ENCODE results near the gene USP30.

Gene USP30

GRCh38 chr12:109109746-109110350, 57.5 kb downstream of the USP30 start:
- TF ChIP-seq CTCF (IDR thresholded peaks at IDR 0.05; ENCODE audit: poor library complexity, severe bottlenecking), result no peak
- Histone ChIP-seq H3K36me3 (ENCODE audit: low read depth) (peaks cover 40% of the 10 kb centered on the region), H3K4me1 (ENCODE audit: insufficient read depth, poor library complexity, severe bottlenecking) (peaks cover 4% of the 10 kb centered on the region), H3K27ac (ENCODE audit: poor library complexity, severe bottlenecking) (peak overlapping the region; percentile 51), H3K27me3 (ENCODE audit: insufficient read depth, poor library complexity, severe bottlenecking) (no peaks in the 10 kb centered on the region), H3K9me3 (ENCODE audit: severe bottlenecking) (no peaks in the 10 kb centered on the region), H3K4me3 (ENCODE audit: severe bottlenecking) (no peak overlapping the region)
- ATAC-seq (ENCODE audit: low read depth), result no peak
- no peak for DNase-seq (ENCODE audit: low spot score)

- peak overlapping the region; percentile 51 for H3K27ac ChIP-seq (ENCODE audit: poor library complexity, severe bottlenecking)
- ATAC-seq (ENCODE audit: low read depth), result peak; percentile 91
- H3K4me3 ChIP-seq (ENCODE audit: severe bottlenecking), result peak overlapping the region; percentile 38
- H3K27me3 ChIP-seq (ENCODE audit: insufficient read depth, poor library complexity, severe bottlenecking), result no peaks in the 10 kb centered on the region
- peaks cover 4% of the 10 kb centered on the region for H3K4me1 ChIP-seq (ENCODE audit: insufficient read depth, poor library complexity, severe bottlenecking)
- TF ChIP-seq CTCF (IDR thresholded peaks at IDR 0.05; ENCODE audit: poor library complexity, severe bottlenecking), result no peak
- peak; percentile 78 for DNase-seq (ENCODE audit: low spot score)
- H3K9me3 ChIP-seq (ENCODE audit: severe bottlenecking), result no peaks in the 10 kb centered on the region
- peaks cover 28% of the 10 kb centered on the region for H3K36me3 ChIP-seq (ENCODE audit: low read depth)
These were observed 58.7 kb downstream of the USP30 start for GRCh38 chr12:109110988-109111495.

- Histone ChIP-seq H3K27me3 (ENCODE audit: insufficient read depth, poor library complexity, severe bottlenecking) (no peaks in the 10 kb centered on the region), H3K4me3 (ENCODE audit: severe bottlenecking) (no peak overlapping the region), H3K36me3 (ENCODE audit: low read depth) (peaks cover 16% of the 10 kb centered on the region), H3K27ac (ENCODE audit: poor library complexity, severe bottlenecking) (no peak overlapping the region), H3K4me1 (ENCODE audit: insufficient read depth, poor library complexity, severe bottlenecking) (peaks cover 4% of the 10 kb centered on the region), H3K9me3 (ENCODE audit: severe bottlenecking) (no peaks in the 10 kb centered on the region)
- no peak for ATAC-seq (ENCODE audit: low read depth)
- no peak for DNase-seq (ENCODE audit: low spot score)
- no peak for TF ChIP-seq CTCF (IDR thresholded peaks at IDR 0.05; ENCODE audit: poor library complexity, severe bottlenecking)
These were observed 60.5 kb downstream of the USP30 start for GRCh38 chr12:109112720-109113465.

- Histone ChIP-seq H3K27ac (ENCODE audit: poor library complexity, severe bottlenecking) (no peak overlapping the region), H3K9me3 (ENCODE audit: severe bottlenecking) (no peaks in the 10 kb centered on the region), H3K4me3 (ENCODE audit: severe bottlenecking) (no peak overlapping the region), H3K36me3 (ENCODE audit: low read depth) (peaks cover 9% of the 10 kb centered on the region), H3K4me1 (ENCODE audit: insufficient read depth, poor library complexity, severe bottlenecking) (peaks cover 4% of the 10 kb centered on the region), H3K27me3 (ENCODE audit: insufficient read depth, poor library complexity, severe bottlenecking) (no peaks in the 10 kb centered on the region)
- ATAC-seq (ENCODE audit: low read depth), result no peak
- DNase-seq (ENCODE audit: low spot score), result no peak
- TF ChIP-seq CTCF (IDR thresholded peaks at IDR 0.05; ENCODE audit: poor library complexity, severe bottlenecking), result no peak
These were observed 61.4 kb downstream of the USP30 start for GRCh38 chr12:109113661-109114321.
